Chondrocyte (in vitro differentiated cells): ENCODE measurements around the gene AGBL4. TPM values are rescaled to one million over a fixed set of nuclear protein-coding genes. Genes with fewer than 3 reads are reported as not detected.

Experiments
- DNase-seq: peaks from one replicate; pipeline ENCODE4 v3.0.0; 2021; ENCODE audit warnings: mixed read lengths, low spot score
- H3K27ac Mint-ChIP-seq: one replicate; pipeline ENCODE4 v1.8.0; 2021; ENCODE audit warnings: mild to moderate bottlenecking, moderate library complexity, mixed read lengths; ENCODE audit not compliant: unreplicated experiment
- H3K27me3 Mint-ChIP-seq: 2 replicates; pipeline ENCODE4 v1.8.0; 2021; ENCODE audit warnings: low read depth, mixed read lengths
- H3K36me3 Mint-ChIP-seq: 2 replicates; pipeline ENCODE4 v1.8.0; 2021; ENCODE audit warnings: low read depth, mixed read lengths
- H3K4me1 Mint-ChIP-seq: 2 replicates; pipeline ENCODE4 v1.8.0; 2021; ENCODE audit warnings: low read depth, mild to moderate bottlenecking, mixed read lengths
- H3K4me3 Mint-ChIP-seq: one replicate; pipeline ENCODE4 v1.8.0; 2021; ENCODE audit warnings: mild to moderate bottlenecking, moderate library complexity, mixed read lengths; ENCODE audit not compliant: unreplicated experiment
- H3K9me3 Mint-ChIP-seq: 2 replicates; pipeline ENCODE4 v1.8.0; 2021; ENCODE audit warnings: low read depth, mixed read lengths
- total RNA-seq: library from RNA; stranded (reverse); gene quantifications from 3 replicates; pipeline ENCODE4 v1.2.1, GENCODE V29; 2021
- TF ChIP-seq, protein P1 (sequence below): fragments of 200-600 bp; sonication (generic); IDR thresholded peaks from 2 replicates; pipeline ENCODE4 v1.5.0; 2021; ENCODE audit warnings: antibody characterized with exemption, mild to moderate bottlenecking, moderate library complexity

AGBL4 gene
- total RNA-seq, 1 donor from 2014 or later = not detected

DNA sequence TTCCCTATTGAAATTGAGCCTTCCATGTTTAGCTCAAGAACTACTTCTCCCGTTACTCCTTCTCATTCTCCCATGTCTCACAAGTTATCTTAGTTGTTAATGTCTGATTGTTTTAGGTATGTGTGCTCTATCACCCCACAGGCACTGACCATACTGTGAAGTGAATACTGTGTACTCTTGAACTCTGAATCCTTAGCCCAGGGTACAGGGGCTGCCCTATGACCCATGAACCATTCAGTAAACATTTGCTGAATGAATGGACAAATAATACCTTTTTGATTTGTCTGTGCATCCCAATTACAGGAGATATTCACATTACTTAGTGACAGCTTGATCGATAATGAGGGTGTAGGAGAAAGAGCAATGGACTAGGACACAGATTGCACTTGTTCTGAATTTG is 1077.7 kb downstream of the AGBL4 start:
- H3K4me3 Mint-ChIP-seq = no peak overlapping the region
- no peak for DNase-seq
- no peak overlapping the region for H3K27ac Mint-ChIP-seq
- no peaks in the 10 kb centered on the region for H3K36me3 Mint-ChIP-seq
- TF ChIP-seq, protein P1, sequence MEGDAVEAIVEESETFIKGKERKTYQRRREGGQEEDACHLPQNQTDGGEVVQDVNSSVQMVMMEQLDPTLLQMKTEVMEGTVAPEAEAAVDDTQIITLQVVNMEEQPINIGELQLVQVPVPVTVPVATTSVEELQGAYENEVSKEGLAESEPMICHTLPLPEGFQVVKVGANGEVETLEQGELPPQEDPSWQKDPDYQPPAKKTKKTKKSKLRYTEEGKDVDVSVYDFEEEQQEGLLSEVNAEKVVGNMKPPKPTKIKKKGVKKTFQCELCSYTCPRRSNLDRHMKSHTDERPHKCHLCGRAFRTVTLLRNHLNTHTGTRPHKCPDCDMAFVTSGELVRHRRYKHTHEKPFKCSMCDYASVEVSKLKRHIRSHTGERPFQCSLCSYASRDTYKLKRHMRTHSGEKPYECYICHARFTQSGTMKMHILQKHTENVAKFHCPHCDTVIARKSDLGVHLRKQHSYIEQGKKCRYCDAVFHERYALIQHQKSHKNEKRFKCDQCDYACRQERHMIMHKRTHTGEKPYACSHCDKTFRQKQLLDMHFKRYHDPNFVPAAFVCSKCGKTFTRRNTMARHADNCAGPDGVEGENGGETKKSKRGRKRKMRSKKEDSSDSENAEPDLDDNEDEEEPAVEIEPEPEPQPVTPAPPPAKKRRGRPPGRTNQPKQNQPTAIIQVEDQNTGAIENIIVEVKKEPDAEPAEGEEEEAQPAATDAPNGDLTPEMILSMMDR = no peak
- H3K27me3 Mint-ChIP-seq = peaks cover 6% of the 10 kb centered on the region
- no peaks in the 10 kb centered on the region for H3K4me1 Mint-ChIP-seq
- no peaks in the 10 kb centered on the region for H3K9me3 Mint-ChIP-seq

DNA sequence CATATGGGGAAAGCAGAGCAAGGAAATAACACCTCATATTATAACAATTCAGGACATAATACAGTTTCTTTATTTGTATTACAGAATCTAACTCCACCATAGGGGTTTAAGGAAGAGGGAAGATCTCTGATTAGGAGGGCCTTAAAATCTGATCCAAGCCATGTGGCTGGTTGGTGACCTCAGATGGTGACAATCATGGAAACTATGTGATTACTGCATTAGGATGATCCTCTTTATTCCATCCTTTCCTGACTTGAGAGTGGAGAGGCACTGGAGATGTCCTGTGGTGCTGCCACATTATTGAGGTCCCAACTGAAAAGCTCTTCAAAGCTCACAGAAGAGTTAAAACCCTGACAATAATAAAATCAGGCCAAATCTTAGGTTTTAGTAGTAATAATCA is 1078.9 kb downstream of the AGBL4 start:
- Mint-ChIP-seq H3K27ac (no peak overlapping the region), H3K4me3 (no peak overlapping the region), H3K4me1 (no peaks in the 10 kb centered on the region), H3K27me3 (peaks cover 8% of the 10 kb centered on the region), H3K36me3 (no peaks in the 10 kb centered on the region), H3K9me3 (no peaks in the 10 kb centered on the region)
- TF ChIP-seq, protein P1 = no peak
- DNase-seq = no peak

DNA sequence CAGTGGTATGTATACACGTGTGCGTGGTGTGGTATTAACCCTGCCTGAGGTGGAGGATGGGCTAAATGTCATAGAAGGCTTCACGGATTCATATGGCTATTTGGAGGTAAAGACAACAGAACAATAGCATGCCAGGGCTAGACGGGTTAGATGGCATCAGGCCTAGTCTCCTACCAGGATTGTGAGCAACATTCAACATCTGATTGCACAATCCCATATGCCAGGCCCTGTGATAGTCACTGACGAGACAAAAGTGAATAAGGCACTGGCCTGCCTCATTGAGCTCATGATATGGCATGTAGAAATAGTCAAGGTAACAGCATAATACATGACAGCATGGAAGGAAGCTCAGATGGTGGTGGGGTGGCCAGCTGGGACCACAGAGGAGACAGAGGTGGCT is 1079.9 kb downstream of the AGBL4 start:
- Mint-ChIP-seq H3K36me3 (no peaks in the 10 kb centered on the region), H3K27me3 (peaks cover 8% of the 10 kb centered on the region), H3K4me1 (no peaks in the 10 kb centered on the region), H3K27ac (no peak overlapping the region), H3K4me3 (no peak overlapping the region), H3K9me3 (no peaks in the 10 kb centered on the region)
- TF ChIP-seq, protein P1 = no peak
- DNase-seq = no peak

DNA sequence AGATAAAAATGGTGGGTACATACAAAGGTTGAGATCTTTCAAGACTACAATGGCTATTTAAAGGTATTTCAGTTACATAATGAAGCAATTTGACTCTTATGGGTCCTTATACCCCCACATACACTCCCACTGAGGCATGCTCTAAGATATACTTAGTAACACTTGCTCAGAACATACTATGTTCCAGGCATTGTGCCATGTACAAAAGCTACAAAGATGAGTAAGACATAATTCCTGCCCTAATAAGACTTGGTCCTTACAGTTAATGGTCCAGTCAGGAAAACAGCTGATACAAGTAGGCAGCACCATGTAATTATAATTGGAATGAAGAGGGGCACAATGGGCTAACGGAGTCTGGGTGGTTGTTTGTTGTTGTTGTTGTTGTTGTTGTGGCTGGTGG is 1080.4 kb downstream of the AGBL4 start:
- Mint-ChIP-seq H3K27ac (no peak overlapping the region), H3K27me3 (peaks cover 5% of the 10 kb centered on the region), H3K9me3 (no peaks in the 10 kb centered on the region), H3K4me1 (no peaks in the 10 kb centered on the region), H3K36me3 (no peaks in the 10 kb centered on the region), H3K4me3 (no peak overlapping the region)
- DNase-seq = no peak
- TF ChIP-seq, protein P1 = no peak

DNA sequence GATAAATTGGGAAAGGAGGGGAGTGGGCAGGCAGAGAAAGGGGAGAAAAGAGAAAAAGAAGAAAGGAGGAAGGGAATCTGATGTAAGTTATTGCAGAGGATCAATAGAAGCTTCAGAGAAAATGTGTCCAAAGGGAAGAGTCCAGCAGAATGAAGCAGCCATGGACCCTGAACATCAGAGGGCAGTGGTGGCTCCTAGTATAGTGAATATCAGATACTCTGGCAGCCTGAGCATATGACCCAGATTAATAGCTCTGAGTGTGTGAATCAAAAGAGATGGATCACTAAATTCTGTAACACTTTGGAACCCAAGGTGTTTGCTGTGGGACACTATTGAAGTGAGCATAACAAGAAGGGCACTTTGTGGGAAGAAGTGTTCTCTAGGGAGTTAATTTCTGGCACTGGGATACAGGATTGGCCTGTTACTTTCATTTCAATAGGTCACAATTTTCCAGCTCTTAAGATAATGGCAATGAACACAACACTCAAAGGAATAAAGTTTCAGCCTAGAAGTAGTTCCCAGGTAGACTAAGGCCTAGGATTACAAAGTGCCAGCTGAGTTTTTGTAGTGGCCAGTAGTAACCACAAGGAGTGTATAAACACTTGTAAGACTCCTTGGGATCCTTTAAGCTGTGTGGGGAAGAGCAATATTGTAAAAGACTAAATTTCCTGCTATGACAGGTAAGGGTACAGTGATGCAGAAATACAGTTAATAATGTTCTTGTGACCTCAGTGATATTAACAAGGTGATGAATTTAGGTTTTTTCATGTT is 1082.6 kb downstream of the AGBL4 start:
- Mint-ChIP-seq H3K27ac (no peak overlapping the region), H3K4me1 (no peaks in the 10 kb centered on the region)

More for the DNA sequence above, 1082.6 kb downstream of the AGBL4 start:
- H3K27me3 Mint-ChIP-seq = peaks cover 2% of the 10 kb centered on the region
- no peak overlapping the region for H3K4me3 Mint-ChIP-seq
- no peaks in the 10 kb centered on the region for H3K36me3 Mint-ChIP-seq
- TF ChIP-seq, protein P1 = no peak
- H3K9me3 Mint-ChIP-seq = no peaks in the 10 kb centered on the region
- no peak for DNase-seq
